Mammary epithelial cell (primary cell): ENCODE measurements around the gene MAP2K1.

ENCODE experiments used
- CTCF ChIP-seq, 2 donors: IDR thresholded peaks in 1 of 2; conservative IDR thresholded peaks in 1 of 2; 2 replicates each; pipeline ENCODE4 v1.5.1; 2011 to 2012; ENCODE audit warnings: inconsistent platforms in 2 of 2, low read length in 2 of 2, mild to moderate bottlenecking in 2 of 2, control low read depth in 1 of 2, low read depth in 1 of 2; ENCODE audit not compliant: insufficient read depth in 1 of 2; ENCODE audit errors: extremely low read depth in 1 of 2
- EZH2 ChIP-seq: IDR thresholded peaks from 2 replicates; pipeline ENCODE4 v1.6.1; 2012; ENCODE audit warnings: low read length, inconsistent platforms, borderline replicate concordance

GRCh38 chr15:66390678-66391077, 4.0 kb downstream of the MAP2K1 start:
- TF ChIP-seq EZH2 (no peak), CTCF (conservative IDR thresholded peaks at IDR 0.05 in 1 of 2, IDR thresholded peaks at IDR 0.05 in 1 of 2; ENCODE audit: extremely low read depth in 1 of 2, insufficient read depth in 1 of 2, low read depth in 1 of 2, low read length in 2 of 2) (no peak)
